ENCODE results near the gene PAM.

DNA sequence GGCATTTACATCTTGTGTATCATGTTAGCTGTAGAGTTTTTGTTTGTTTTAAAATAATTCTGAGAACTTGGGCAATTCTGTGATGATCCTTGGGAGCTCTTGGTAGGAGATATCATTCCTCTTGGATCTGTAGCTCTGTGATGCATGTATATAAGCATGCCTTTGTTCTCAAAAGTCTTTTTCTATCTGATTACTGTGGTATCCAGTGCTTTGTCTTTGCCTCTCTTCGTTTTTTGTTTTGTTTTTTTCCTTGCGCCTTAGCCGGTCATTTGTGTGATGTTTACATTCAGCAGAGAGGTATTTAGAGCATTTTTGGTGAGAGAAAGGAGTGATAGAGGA is 110.0 kb downstream of the PAM start:
- TF ChIP-seq, protein P1, sequence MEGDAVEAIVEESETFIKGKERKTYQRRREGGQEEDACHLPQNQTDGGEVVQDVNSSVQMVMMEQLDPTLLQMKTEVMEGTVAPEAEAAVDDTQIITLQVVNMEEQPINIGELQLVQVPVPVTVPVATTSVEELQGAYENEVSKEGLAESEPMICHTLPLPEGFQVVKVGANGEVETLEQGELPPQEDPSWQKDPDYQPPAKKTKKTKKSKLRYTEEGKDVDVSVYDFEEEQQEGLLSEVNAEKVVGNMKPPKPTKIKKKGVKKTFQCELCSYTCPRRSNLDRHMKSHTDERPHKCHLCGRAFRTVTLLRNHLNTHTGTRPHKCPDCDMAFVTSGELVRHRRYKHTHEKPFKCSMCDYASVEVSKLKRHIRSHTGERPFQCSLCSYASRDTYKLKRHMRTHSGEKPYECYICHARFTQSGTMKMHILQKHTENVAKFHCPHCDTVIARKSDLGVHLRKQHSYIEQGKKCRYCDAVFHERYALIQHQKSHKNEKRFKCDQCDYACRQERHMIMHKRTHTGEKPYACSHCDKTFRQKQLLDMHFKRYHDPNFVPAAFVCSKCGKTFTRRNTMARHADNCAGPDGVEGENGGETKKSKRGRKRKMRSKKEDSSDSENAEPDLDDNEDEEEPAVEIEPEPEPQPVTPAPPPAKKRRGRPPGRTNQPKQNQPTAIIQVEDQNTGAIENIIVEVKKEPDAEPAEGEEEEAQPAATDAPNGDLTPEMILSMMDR (IDR thresholded peaks at IDR 0.05; ENCODE audit: low read depth, low read length, missing input control), result no peak
- no peak for TF ChIP-seq TAF1 (conservative IDR thresholded peaks at IDR 0.05)
- TF ChIP-seq, protein P2, sequence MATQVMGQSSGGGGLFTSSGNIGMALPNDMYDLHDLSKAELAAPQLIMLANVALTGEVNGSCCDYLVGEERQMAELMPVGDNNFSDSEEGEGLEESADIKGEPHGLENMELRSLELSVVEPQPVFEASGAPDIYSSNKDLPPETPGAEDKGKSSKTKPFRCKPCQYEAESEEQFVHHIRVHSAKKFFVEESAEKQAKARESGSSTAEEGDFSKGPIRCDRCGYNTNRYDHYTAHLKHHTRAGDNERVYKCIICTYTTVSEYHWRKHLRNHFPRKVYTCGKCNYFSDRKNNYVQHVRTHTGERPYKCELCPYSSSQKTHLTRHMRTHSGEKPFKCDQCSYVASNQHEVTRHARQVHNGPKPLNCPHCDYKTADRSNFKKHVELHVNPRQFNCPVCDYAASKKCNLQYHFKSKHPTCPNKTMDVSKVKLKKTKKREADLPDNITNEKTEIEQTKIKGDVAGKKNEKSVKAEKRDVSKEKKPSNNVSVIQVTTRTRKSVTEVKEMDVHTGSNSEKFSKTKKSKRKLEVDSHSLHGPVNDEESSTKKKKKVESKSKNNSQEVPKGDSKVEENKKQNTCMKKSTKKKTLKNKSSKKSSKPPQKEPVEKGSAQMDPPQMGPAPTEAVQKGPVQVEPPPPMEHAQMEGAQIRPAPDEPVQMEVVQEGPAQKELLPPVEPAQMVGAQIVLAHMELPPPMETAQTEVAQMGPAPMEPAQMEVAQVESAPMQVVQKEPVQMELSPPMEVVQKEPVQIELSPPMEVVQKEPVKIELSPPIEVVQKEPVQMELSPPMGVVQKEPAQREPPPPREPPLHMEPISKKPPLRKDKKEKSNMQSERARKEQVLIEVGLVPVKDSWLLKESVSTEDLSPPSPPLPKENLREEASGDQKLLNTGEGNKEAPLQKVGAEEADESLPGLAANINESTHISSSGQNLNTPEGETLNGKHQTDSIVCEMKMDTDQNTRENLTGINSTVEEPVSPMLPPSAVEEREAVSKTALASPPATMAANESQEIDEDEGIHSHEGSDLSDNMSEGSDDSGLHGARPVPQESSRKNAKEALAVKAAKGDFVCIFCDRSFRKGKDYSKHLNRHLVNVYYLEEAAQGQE (IDR thresholded peaks at IDR 0.05), result no peak
- TF ChIP-seq FOXA1 (IDR thresholded peaks at IDR 0.05), result no peak
